GM23338 (cell line): ENCODE data around the gene KCNJ11. TPM values are rescaled to one million over a fixed set of nuclear protein-coding genes. Genes with fewer than 3 reads are reported as not detected.

Experiments used
- ATAC-seq: fragments of 200-7000 bp; cut with Tn5 transposase; 3 replicates; pipeline ENCODE4 v1.9.1; 2020
- DNase-seq: peaks from one replicate; pipeline ENCODE4 v3.0.0-alpha.2; 2015; ENCODE audit warnings: low spot score
- H2AFZ ChIP-seq: fragments of 200-600 bp; sonication (generic); 2 replicates; pipeline ENCODE4 v1.8.0; 2016; ENCODE audit warnings: antibody characterized with exemption, mild to moderate bottlenecking, moderate library complexity
- H3F3A ChIP-seq: fragments of 200-600 bp; sonication (generic); replicated peaks from 2 replicates; pipeline ENCODE4 v1.8.0; 2017; ENCODE audit warnings: antibody characterized with exemption, mixed run types, low read depth
- H3K27ac ChIP-seq: fragments of 200-600 bp; sonication (generic); 2 replicates; pipeline ENCODE4 v1.6.1; 2016; ENCODE audit warnings: low read depth
- H3K27me3 ChIP-seq: fragments of 200-600 bp; sonication (generic); 2 replicates; pipeline ENCODE4 v1.8.0; 2016; ENCODE audit warnings: mild to moderate bottlenecking, mixed run types, moderate library complexity; ENCODE audit not compliant: insufficient read depth
- H3K36me3 ChIP-seq: fragments of 200-600 bp; sonication (generic); 2 replicates; pipeline ENCODE4 v1.8.0; 2016; ENCODE audit warnings: mild to moderate bottlenecking; ENCODE audit not compliant: insufficient read depth
- H3K4me1 ChIP-seq: fragments of 200-600 bp; sonication (generic); 2 replicates; pipeline ENCODE4 v1.8.0; 2016; ENCODE audit warnings: mild to moderate bottlenecking, moderate library complexity; ENCODE audit not compliant: insufficient read depth
- H3K4me2 ChIP-seq: fragments of 200-600 bp; sonication (generic); 2 replicates; pipeline ENCODE4 v1.7.1; 2017; ENCODE audit warnings: mixed run types
- H3K4me3 ChIP-seq: fragments of 200-600 bp; sonication (generic); 2 replicates; pipeline ENCODE4 v1.6.1; 2016; ENCODE audit warnings: mixed run types
- H3K79me2 ChIP-seq: fragments of 200-600 bp; sonication (generic); replicated peaks from 2 replicates; pipeline ENCODE4 v1.8.0; 2017; ENCODE audit warnings: mild to moderate bottlenecking; ENCODE audit not compliant: insufficient read depth
- H3K9me2 ChIP-seq: fragments of 200-600 bp; sonication (generic); 2 replicates; pipeline ENCODE4 v1.8.0; 2017; ENCODE audit not compliant: insufficient read depth
- H4K20me1 ChIP-seq: fragments of 200-600 bp; sonication (generic); replicated peaks from 2 replicates; pipeline ENCODE4 v1.8.0; 2017; ENCODE audit warnings: mild to moderate bottlenecking; ENCODE audit not compliant: insufficient read depth
- H3K27ac Mint-ChIP-seq: 2 replicates; pipeline ENCODE4 v1.8.0; 2020; ENCODE audit warnings: inconsistent platforms, mild to moderate bottlenecking, moderate library complexity, mixed read lengths
- H3K27me3 Mint-ChIP-seq: 3 replicates; pipeline ENCODE4 v1.8.0; 2022; ENCODE audit warnings: low read depth, mild to moderate bottlenecking, moderate library complexity, mixed read lengths, inconsistent platforms; ENCODE audit not compliant: insufficient read depth, poor library complexity
- H3K36me3 Mint-ChIP-seq: 3 replicates; pipeline ENCODE4 v1.8.0; 2021; ENCODE audit warnings: low read depth, mild to moderate bottlenecking, inconsistent platforms, moderate library complexity, mixed read lengths
- H3K4me1 Mint-ChIP-seq: 3 replicates; pipeline ENCODE4 v1.8.0; 2020; ENCODE audit warnings: mild to moderate bottlenecking, inconsistent platforms, mixed read lengths
- H3K4me3 Mint-ChIP-seq: 3 replicates; pipeline ENCODE4 v1.8.0; 2021; ENCODE audit warnings: moderate library complexity, mild to moderate bottlenecking, inconsistent platforms, mixed read lengths
- H3K9me3 Mint-ChIP-seq: 3 replicates; pipeline ENCODE4 v1.8.0; 2020; ENCODE audit warnings: moderate library complexity, mild to moderate bottlenecking, inconsistent platforms, mixed read lengths
- EZH2phosphoT487 ChIP-seq: fragments of 200-600 bp; sonication (generic); IDR thresholded peaks from one replicate; pipeline ENCODE4 v1.8.1; 2018; ENCODE audit warnings: antibody characterized with exemption; ENCODE audit not compliant: unreplicated experiment
- JUNB ChIP-seq: IDR thresholded peaks from one replicate; pipeline ENCODE4 v1.6.1; 2016; ENCODE audit warnings: antibody characterized with exemption; ENCODE audit not compliant: unreplicated experiment
- POLR2AphosphoS5 ChIP-seq: IDR thresholded peaks from 2 replicates; pipeline ENCODE4 v1.6.1; 2016; ENCODE audit warnings: antibody characterized with exemption, low read depth
- ZNF114 ChIP-seq: fragments of 250-450 bp; sonication (Bioruptor Pico); IDR thresholded peaks from 2 replicates; pipeline ENCODE4 v1.5.0; 2020; ENCODE audit warnings: mild to moderate bottlenecking, moderate library complexity
- ZNF331 ChIP-seq: fragments of 250-450 bp; sonication (Bioruptor Pico); IDR thresholded peaks from 2 replicates; pipeline ENCODE4 v1.5.0; 2020; ENCODE audit warnings: low read depth, mild to moderate bottlenecking, moderate library complexity
- polyA plus RNA-seq: library from polyadenylated mRNA; unstranded; fragments of >200 nt; fragmentation: Nextera tagmentation; extraction: Ambion mirVana; gene quantifications from 2 replicates; pipeline ENCODE4 v1.2.1, GENCODE V29; 2016
- total RNA-seq: library from RNA; depleted of rRNA; stranded (reverse); fragments of >200 nt; shearing (Covaris generic); gene quantifications from 2 replicates; pipeline ENCODE4 v1.2.3, GENCODE V29; 2014
- TF ChIP-seq, protein P1 (sequence below): IDR thresholded peaks from 2 replicates; pipeline ENCODE4 v1.6.1; 2016; ENCODE audit warnings: antibody characterized with exemption
- TF ChIP-seq, protein P2 (sequence below): IDR thresholded peaks from one replicate; pipeline ENCODE4 v1.6.1; 2018; ENCODE audit warnings: antibody characterized with exemption; ENCODE audit not compliant: unreplicated experiment
- TF ChIP-seq, protein P3 (sequence below), 2 experiments: fragments of 200-600 bp in 1 of 2; sonication (generic) in 1 of 2; conservative IDR thresholded peaks; 2 replicates each; pipeline versions ENCODE4 v1.5.1 to v1.6.1; 2016 to 2017; ENCODE audit warnings: antibody characterized with exemption in 2 of 2, low read depth in 2 of 2, mild to moderate bottlenecking in 2 of 2, moderate library complexity in 1 of 2
- TF ChIP-seq, protein P4 (sequence below): fragments of 250-450 bp; sonication (Bioruptor Pico); IDR thresholded peaks from 2 replicates; pipeline ENCODE4 v1.5.0; 2020; ENCODE audit warnings: mild to moderate bottlenecking, moderate library complexity

Gene KCNJ11
- total and polyA plus RNA-seq, 2 experiments from 2014 or later = 0.89 to 7.9 TPM

DNA sequence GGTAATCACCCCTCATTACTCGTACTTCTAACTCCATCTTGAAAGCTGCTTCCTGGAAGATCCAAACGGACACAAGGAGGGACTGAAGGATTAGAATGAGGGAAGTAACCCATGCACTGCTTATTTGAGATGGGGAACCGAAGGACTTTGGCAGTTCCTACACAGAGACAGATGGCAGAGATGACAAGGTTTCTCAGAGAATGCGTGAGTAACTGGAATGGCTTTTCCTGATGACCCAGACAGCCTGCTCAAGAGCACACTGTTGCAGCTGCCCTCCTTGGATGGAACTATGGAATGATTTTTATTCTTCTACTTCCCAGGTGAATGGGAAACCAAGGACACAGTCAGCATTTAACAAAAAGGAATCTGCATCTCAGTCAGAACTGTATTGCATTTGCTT is 7.3 kb downstream of the KCNJ11 start:
- no peaks in the 10 kb centered on the region for H3K4me1 ChIP-seq
- H3K27me3 Mint-ChIP-seq = peaks cover 10% of the 10 kb centered on the region

More for the DNA sequence above, 7.3 kb downstream of the KCNJ11 start:
- Histone ChIP-seq H3K36me3 (peaks cover 5% of the 10 kb centered on the region; the same call in 1 of the 2 replicates), H3K27ac (no peak overlapping the region), H3K27me3 (no peaks in the 10 kb centered on the region), H3K79me2 (no peaks in the 10 kb centered on the region), H3K4me3 (no peak overlapping the region), H3K9me2 (no peaks in the 10 kb centered on the region), H3K4me2 (no peak overlapping the region), H4K20me1 (no peaks in the 10 kb centered on the region), H3F3A (no peaks in the 10 kb centered on the region), H2AFZ (no peak overlapping the region)
- TF ChIP-seq ZNF114 (CRISPR knock-in tag) = no peak
- TF ChIP-seq, protein P1, sequence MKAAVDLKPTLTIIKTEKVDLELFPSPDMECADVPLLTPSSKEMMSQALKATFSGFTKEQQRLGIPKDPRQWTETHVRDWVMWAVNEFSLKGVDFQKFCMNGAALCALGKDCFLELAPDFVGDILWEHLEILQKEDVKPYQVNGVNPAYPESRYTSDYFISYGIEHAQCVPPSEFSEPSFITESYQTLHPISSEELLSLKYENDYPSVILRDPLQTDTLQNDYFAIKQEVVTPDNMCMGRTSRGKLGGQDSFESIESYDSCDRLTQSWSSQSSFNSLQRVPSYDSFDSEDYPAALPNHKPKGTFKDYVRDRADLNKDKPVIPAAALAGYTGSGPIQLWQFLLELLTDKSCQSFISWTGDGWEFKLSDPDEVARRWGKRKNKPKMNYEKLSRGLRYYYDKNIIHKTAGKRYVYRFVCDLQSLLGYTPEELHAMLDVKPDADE = no peak
- no peak for TF ChIP-seq JUNB
- TF ChIP-seq, protein P2, sequence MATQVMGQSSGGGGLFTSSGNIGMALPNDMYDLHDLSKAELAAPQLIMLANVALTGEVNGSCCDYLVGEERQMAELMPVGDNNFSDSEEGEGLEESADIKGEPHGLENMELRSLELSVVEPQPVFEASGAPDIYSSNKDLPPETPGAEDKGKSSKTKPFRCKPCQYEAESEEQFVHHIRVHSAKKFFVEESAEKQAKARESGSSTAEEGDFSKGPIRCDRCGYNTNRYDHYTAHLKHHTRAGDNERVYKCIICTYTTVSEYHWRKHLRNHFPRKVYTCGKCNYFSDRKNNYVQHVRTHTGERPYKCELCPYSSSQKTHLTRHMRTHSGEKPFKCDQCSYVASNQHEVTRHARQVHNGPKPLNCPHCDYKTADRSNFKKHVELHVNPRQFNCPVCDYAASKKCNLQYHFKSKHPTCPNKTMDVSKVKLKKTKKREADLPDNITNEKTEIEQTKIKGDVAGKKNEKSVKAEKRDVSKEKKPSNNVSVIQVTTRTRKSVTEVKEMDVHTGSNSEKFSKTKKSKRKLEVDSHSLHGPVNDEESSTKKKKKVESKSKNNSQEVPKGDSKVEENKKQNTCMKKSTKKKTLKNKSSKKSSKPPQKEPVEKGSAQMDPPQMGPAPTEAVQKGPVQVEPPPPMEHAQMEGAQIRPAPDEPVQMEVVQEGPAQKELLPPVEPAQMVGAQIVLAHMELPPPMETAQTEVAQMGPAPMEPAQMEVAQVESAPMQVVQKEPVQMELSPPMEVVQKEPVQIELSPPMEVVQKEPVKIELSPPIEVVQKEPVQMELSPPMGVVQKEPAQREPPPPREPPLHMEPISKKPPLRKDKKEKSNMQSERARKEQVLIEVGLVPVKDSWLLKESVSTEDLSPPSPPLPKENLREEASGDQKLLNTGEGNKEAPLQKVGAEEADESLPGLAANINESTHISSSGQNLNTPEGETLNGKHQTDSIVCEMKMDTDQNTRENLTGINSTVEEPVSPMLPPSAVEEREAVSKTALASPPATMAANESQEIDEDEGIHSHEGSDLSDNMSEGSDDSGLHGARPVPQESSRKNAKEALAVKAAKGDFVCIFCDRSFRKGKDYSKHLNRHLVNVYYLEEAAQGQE = no peak
- TF ChIP-seq ZNF331 (CRISPR knock-in tag) = no peak
- TF ChIP-seq EZH2phosphoT487 = no peak
- TF ChIP-seq POLR2AphosphoS5 = no peak
- TF ChIP-seq, protein P3, sequence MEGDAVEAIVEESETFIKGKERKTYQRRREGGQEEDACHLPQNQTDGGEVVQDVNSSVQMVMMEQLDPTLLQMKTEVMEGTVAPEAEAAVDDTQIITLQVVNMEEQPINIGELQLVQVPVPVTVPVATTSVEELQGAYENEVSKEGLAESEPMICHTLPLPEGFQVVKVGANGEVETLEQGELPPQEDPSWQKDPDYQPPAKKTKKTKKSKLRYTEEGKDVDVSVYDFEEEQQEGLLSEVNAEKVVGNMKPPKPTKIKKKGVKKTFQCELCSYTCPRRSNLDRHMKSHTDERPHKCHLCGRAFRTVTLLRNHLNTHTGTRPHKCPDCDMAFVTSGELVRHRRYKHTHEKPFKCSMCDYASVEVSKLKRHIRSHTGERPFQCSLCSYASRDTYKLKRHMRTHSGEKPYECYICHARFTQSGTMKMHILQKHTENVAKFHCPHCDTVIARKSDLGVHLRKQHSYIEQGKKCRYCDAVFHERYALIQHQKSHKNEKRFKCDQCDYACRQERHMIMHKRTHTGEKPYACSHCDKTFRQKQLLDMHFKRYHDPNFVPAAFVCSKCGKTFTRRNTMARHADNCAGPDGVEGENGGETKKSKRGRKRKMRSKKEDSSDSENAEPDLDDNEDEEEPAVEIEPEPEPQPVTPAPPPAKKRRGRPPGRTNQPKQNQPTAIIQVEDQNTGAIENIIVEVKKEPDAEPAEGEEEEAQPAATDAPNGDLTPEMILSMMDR (conservative IDR thresholded peaks at IDR 0.05; ENCODE audit: low read depth in 2 of 2) = no peak
- TF ChIP-seq, protein P4, sequence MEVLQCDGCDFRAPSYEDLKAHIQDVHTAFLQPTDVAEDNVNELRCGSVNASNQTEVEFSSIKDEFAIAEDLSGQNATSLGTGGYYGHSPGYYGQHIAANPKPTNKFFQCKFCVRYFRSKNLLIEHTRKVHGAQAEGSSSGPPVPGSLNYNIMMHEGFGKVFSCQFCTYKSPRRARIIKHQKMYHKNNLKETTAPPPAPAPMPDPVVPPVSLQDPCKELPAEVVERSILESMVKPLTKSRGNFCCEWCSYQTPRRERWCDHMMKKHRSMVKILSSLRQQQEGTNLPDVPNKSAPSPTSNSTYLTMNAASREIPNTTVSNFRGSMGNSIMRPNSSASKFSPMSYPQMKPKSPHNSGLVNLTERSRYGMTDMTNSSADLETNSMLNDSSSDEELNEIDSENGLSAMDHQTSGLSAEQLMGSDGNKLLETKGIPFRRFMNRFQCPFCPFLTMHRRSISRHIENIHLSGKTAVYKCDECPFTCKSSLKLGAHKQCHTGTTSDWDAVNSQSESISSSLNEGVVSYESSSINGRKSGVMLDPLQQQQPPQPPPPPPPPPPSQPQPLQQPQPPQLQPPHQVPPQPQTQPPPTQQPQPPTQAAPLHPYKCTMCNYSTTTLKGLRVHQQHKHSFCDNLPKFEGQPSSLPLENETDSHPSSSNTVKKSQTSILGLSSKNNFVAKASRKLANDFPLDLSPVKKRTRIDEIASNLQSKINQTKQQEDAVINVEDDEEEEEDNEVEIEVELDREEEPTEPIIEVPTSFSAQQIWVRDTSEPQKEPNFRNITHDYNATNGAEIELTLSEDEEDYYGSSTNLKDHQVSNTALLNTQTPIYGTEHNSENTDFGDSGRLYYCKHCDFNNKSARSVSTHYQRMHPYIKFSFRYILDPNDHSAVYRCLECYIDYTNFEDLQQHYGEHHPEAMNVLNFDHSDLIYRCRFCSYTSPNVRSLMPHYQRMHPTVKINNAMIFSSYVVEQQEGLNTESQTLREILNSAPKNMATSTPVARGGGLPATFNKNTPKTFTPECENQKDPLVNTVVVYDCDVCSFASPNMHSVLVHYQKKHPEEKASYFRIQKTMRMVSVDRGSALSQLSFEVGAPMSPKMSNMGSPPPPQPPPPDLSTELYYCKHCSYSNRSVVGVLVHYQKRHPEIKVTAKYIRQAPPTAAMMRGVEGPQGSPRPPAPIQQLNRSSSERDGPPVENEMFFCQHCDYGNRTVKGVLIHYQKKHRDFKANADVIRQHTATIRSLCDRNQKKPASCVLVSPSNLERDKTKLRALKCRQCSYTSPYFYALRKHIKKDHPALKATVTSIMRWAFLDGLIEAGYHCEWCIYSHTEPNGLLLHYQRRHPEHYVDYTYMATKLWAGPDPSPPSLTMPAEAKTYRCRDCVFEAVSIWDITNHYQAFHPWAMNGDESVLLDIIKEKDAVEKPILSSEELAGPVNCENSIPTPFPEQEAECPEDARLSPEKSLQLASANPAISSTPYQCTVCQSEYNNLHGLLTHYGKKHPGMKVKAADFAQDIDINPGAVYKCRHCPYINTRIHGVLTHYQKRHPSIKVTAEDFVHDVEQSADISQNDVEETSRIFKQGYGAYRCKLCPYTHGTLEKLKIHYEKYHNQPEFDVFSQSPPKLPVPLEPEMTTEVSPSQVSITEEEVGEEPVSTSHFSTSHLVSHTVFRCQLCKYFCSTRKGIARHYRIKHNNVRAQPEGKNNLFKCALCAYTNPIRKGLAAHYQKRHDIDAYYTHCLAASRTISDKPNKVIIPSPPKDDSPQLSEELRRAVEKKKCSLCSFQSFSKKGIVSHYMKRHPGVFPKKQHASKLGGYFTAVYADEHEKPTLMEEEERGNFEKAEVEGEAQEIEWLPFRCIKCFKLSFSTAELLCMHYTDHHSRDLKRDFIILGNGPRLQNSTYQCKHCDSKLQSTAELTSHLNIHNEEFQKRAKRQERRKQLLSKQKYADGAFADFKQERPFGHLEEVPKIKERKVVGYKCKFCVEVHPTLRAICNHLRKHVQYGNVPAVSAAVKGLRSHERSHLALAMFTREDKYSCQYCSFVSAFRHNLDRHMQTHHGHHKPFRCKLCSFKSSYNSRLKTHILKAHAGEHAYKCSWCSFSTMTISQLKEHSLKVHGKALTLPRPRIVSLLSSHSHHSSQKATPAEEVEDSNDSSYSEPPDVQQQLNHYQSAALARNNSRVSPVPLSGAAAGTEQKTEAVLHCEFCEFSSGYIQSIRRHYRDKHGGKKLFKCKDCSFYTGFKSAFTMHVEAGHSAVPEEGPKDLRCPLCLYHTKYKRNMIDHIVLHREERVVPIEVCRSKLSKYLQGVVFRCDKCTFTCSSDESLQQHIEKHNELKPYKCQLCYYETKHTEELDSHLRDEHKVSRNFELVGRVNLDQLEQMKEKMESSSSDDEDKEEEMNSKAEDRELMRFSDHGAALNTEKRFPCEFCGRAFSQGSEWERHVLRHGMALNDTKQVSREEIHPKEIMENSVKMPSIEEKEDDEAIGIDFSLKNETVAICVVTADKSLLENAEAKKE (CRISPR knock-in tag) = no peak
- H3K9me3 Mint-ChIP-seq = peaks cover 28% of the 10 kb centered on the region
- peaks cover 18% of the 10 kb centered on the region for H3K36me3 Mint-ChIP-seq
- peaks cover 4% of the 10 kb centered on the region; the same call in 2 of the 3 replicates for H3K4me1 Mint-ChIP-seq
- no peak overlapping the region for H3K27ac Mint-ChIP-seq
- no peak overlapping the region for H3K4me3 Mint-ChIP-seq
- DNase-seq (no peak), ATAC-seq (no peak)
